HG02798 (cell line): ENCODE measurements around the gene CHCHD1.
"Not testable (repeated sequence)": the region's sequence is repeated elsewhere in the genome, so short reads cannot be mapped to it uniquely, and the experiment has no call there.

ENCODE experiments used
- ATAC-seq: cut with Tn5 transposase; IDR thresholded peaks from one replicate; pipeline ENCODE4 v1.9.1; 2021; ENCODE audit warnings: mild to moderate bottlenecking; ENCODE audit not compliant: unreplicated experiment, poor library complexity

CHCHD1 gene

GRCh38 chr10:73781879-73782748, at the start of gene CHCHD1:
CHCHD1 (plus strand) TSS chr10:73782048; CDS start chr10:73782076, 28 bp downstream.
- ATAC-seq = peak; percentile 70

- ATAC-seq = no peak
These were observed 49.4 kb upstream of the CHCHD1 start for GRCh38 chr10:73732426-73732825.

GRCh38 chr10:73732931-73733623, 48.8 kb upstream of the CHCHD1 start:
- ATAC-seq = no peak

- no peak for ATAC-seq
These were observed 47.7 kb upstream of the CHCHD1 start for GRCh38 chr10:73734028-73734720.

GRCh38 chr10:73734796-73735305, 47.0 kb upstream of the CHCHD1 start:
- ATAC-seq = no peak

- ATAC-seq = not testable (repeated sequence)
These were observed 41.2 kb upstream of the CHCHD1 start for GRCh38 chr10:73740501-73741254.

GRCh38 chr10:73742454-73742734, 39.5 kb upstream of the CHCHD1 start:
- ATAC-seq = no peak

GRCh38 chr10:73743327-73743904, 38.4 kb upstream of the CHCHD1 start:
- no peak for ATAC-seq

- ATAC-seq = peak; percentile 92
These were observed 37.8 kb upstream of the CHCHD1 start, which contains the start of gene SEC24C for GRCh38 chr10:73743905-73744663. SEC24C (plus strand) TSS chr10:73744372; CDS start chr10:73746833, 2,461 bp downstream.

GRCh38 chr10:73744664-73744975, 37.2 kb upstream of the CHCHD1 start:
- ATAC-seq = peak; percentile 24

- no peak for ATAC-seq
These were observed 35.1 kb upstream of the CHCHD1 start for GRCh38 chr10:73746721-73747120.

- ATAC-seq = no peak
These were observed 31.0 kb upstream of the CHCHD1 start for GRCh38 chr10:73750819-73751218.

GRCh38 chr10:73756183-73756582, 25.7 kb upstream of the CHCHD1 start:
- ATAC-seq = no peak

- ATAC-seq = peak; percentile 39
These were observed 22.9 kb upstream of the CHCHD1 start for GRCh38 chr10:73758704-73759511.

- ATAC-seq = peak; percentile 58
These were observed 22.2 kb upstream of the CHCHD1 start for GRCh38 chr10:73759512-73760115.

GRCh38 chr10:73761781-73762180, 20.1 kb upstream of the CHCHD1 start:
- ATAC-seq = no peak

GRCh38 chr10:73762915-73763314, 18.9 kb upstream of the CHCHD1 start:
- no peak for ATAC-seq

GRCh38 chr10:73763343-73763742, 18.5 kb upstream of the CHCHD1 start:
- ATAC-seq = no peak
